ENCODE measurements around the gene EPN1. TPM values are rescaled to one million over a fixed set of nuclear protein-coding genes. Genes with fewer than 3 reads are reported as not detected.
"Not testable (repeated sequence)": the region's sequence is repeated elsewhere in the genome, so short reads cannot be mapped to it uniquely, and the experiment has no call there.

The EPN1 gene
- total RNA-seq, 4 donors from 2014 or later, result 58.7 to 214 (median 190) TPM

DNA sequence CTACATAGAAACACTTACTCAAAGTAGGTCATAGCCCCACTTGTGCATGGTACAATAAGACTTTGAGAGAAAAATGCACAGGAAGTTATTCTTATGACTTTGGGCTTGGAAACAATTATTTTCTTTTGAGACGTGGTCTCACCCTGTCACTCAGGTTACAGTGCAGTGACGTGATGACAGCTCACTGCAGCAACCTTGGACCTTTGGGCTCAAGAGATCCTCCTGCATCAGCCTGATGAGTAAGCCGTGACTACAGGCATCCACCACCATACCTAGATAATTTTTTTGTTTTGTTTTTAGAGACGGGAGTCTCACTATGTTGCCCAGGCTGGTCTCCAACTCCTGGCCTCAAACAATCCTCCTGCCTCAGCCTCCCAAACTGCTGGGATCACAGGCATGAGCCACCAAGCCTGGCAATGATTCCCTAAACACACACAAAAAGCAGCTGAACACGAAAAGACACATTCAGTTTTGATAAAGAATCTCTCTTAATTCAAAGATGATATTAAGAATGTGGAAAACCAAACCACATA is 45.3 kb downstream of the EPN1 start:
- H3K4me1 ChIP-seq, result no peaks in the 10 kb centered on the region
- ATAC-seq (no peak), DNase-seq (no peak)
- H3K4me3 ChIP-seq, result no peak overlapping the region
- TF ChIP-seq CTCF (IDR thresholded peaks at IDR 0.05 in 4 of 5, conservative IDR thresholded peaks at IDR 0.05 in 1 of 5), result no peak
- TF ChIP-seq POLR2A (IDR thresholded peaks at IDR 0.05), result no peak
- H3K27me3 ChIP-seq, result peaks cover 0 to 24% (median 7%) of the 10 kb centered on the region in 3 donors
- in situ Hi-C loops (cut with MboI; ENCODE audit: low sequenced_read_pairs in 4 of 4), result no loop called here
- no peak overlapping the region for H3K27ac ChIP-seq
- H3K9me3 ChIP-seq, result no peaks in the 10 kb centered on the region
- H3K36me3 ChIP-seq, result no peaks in the 10 kb centered on the region
- intact Hi-C loops (cut with DNase I; ENCODE audit: low total_unique reads), result no loop called here

GRCh38 chr19:55720801-55721200 is 45.8 kb downstream of the EPN1 start:
- ATAC-seq, result no peak
- Histone ChIP-seq H3K4me3 (no peak overlapping the region), H3K27ac (no peak overlapping the region), H3K27me3 (peaks cover 0 to 24% (median 2%) of the 10 kb centered on the region in 3 donors), H3K36me3 (no peaks in the 10 kb centered on the region), H3K9me3 (no peaks in the 10 kb centered on the region), H3K4me1 (no peaks in the 10 kb centered on the region)
- in situ Hi-C loops (cut with MboI; ENCODE audit: low sequenced_read_pairs in 4 of 4) (no loop called here), intact Hi-C loops (cut with DNase I; ENCODE audit: low total_unique reads) (no loop called here)
- DNase-seq, result no peak
- TF ChIP-seq POLR2A (IDR thresholded peaks at IDR 0.05) (no peak), CTCF (IDR thresholded peaks at IDR 0.05 in 4 of 5, conservative IDR thresholded peaks at IDR 0.05 in 1 of 5) (no peak)

- H3K27me3 ChIP-seq, result peaks cover 0 to 13% (median 2%) of the 10 kb centered on the region in 3 donors
- no peaks in the 10 kb centered on the region for H3K4me1 ChIP-seq
- H3K36me3 ChIP-seq, result no peaks in the 10 kb centered on the region
- intact Hi-C loops (cut with DNase I; ENCODE audit: low total_unique reads) (no loop called here), in situ Hi-C loops (cut with MboI; ENCODE audit: low sequenced_read_pairs in 4 of 4) (no loop called here)
- ATAC-seq (no peak), DNase-seq (no peak)
- H3K4me3 ChIP-seq, result no peak overlapping the region
- no peaks in the 10 kb centered on the region for H3K9me3 ChIP-seq
- no peak for TF ChIP-seq CTCF (IDR thresholded peaks at IDR 0.05 in 4 of 5, conservative IDR thresholded peaks at IDR 0.05 in 1 of 5)
- no peak for TF ChIP-seq POLR2A (IDR thresholded peaks at IDR 0.05)
- H3K27ac ChIP-seq, result no peak overlapping the region
These were observed 48.5 kb downstream of the EPN1 start for GRCh38 chr19:55723491-55723890.

DNA sequence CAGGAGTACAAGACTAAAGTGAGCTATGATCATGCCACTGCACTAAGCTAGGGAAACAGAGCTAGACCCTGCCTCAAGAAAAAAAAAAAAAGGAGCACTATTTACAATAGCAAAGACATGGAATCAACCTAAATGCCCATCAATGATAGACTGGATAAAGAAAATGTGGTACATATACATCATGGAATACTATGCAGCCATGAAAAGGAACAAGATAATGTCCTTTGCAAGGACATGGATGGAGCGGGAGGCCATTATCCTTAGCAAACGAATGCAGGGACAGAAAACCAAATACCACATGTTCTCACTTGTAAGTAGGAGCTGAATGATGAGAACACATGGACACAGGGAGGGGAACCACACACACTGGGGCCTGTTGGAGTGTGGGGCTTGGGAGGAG is 55.4 kb downstream of the EPN1 start:
- H3K4me1 ChIP-seq; H3K9me3 ChIP-seq; in situ Hi-C loops (cut with MboI; ENCODE audit: low sequenced_read_pairs in 4 of 4); ATAC-seq; H3K27me3 ChIP-seq; DNase-seq; H3K36me3 ChIP-seq; intact Hi-C loops (cut with DNase I; ENCODE audit: low total_unique reads); H3K4me3 ChIP-seq; H3K27ac ChIP-seq: not testable (repeated sequence)

DNA sequence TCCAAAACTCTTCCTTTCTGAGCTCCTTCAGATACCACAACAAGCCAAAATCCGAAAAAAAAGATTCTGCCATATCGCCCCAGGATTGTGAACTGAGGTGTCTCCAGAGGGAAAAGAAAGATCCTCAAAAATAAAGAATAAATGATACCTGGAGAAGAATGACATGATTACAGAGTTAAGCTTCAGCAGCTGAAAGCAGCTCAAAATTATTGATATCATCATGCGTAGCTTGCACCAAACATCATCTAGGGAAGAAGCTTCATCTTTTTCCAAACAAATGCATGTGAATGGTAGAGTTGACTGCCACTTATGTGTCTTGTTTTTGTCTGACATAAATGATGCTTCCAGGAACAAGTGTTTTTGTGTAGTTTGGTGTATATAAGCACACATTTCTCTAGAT is 63.3 kb downstream of the EPN1 start, which contains the start of gene NLRP9:
NLRP9 (minus strand) TSS at position 101 of the 400 bp plus-strand sequence; CDS start at position 73, 28 bp downstream.
- H3K4me1 ChIP-seq, result no peaks in the 10 kb centered on the region
- H3K4me3 ChIP-seq, result no peak within 1 kb of the TSS
- no peaks in the 10 kb centered on the region for H3K9me3 ChIP-seq
- H3K27me3 ChIP-seq, result no peaks in the 10 kb centered on the region
- ATAC-seq (no peak), DNase-seq (no peak)
- no peak within 1 kb of the TSS for H3K27ac ChIP-seq
- intact Hi-C loops (cut with DNase I; ENCODE audit: low total_unique reads), result no loop called here
- no peaks in the 10 kb centered on the region for H3K36me3 ChIP-seq
- in situ Hi-C loops (cut with MboI; ENCODE audit: low sequenced_read_pairs in 4 of 4), result no loop called here
- no peak for TF ChIP-seq CTCF (IDR thresholded peaks at IDR 0.05 in 4 of 5, conservative IDR thresholded peaks at IDR 0.05 in 1 of 5)
- no peak for TF ChIP-seq POLR2A (IDR thresholded peaks at IDR 0.05)

All from gastrocnemius medialis (tissue), 4 donors.